C4-2B (cell line): ENCODE results near the gene DENND4C.
"Not testable (repeated sequence)": the region's sequence is repeated elsewhere in the genome, so short reads cannot be mapped to it uniquely, and the experiment has no call there.

ENCODE experiments used
- H3K27ac ChIP-seq: fragments of 450-650 bp; 2 replicates; pipeline ENCODE4 v1.5.1; 2017
- ZFX ChIP-seq: fragments of 450-650 bp; IDR thresholded peaks from 2 replicates; pipeline ENCODE4 v1.6.1; 2017
- TF ChIP-seq, protein P1 (sequence below): fragments of 450-650 bp; conservative IDR thresholded peaks from 2 replicates; pipeline ENCODE4 v1.5.1; 2017; ENCODE audit warnings: mild to moderate bottlenecking

DENND4C gene

DNA sequence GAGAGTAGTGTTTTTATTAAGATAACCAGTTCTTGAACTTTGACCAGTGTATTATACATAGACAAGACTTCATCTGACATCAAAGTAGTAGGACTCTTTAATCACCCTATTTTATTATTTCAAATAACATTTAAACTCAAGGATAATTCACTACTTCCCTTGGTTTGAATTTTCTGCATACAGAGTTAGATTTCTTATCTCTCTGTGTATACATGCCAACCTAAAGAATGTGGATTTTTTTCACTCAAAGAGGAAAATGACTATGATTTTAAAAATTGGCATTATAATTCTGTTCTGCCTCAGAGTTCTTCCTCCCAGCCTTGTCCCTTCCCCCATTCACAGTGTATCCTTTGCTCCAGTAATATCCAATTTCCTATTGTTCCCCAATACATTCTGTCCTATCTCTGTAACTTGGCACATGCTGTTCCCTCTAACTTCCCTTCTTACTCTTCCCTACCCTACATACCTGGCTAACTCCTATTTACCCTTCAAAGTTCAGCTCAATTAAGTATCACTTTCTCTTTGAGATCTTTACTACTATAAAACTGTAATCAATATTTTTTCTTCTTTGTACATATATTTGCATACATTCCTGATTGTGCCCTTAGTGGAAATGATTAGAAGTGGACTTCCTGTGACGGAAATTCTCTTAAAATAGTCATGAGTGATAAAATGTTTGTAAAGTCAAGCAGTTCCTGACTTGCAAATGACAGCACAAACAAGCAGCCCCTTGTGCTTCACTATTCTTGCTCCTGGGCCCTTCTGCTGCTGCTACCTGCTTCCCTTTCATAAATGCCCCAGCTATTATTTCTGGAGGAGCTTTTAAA is 38.1 kb upstream of the DENND4C start:
- TF ChIP-seq, protein P1, sequence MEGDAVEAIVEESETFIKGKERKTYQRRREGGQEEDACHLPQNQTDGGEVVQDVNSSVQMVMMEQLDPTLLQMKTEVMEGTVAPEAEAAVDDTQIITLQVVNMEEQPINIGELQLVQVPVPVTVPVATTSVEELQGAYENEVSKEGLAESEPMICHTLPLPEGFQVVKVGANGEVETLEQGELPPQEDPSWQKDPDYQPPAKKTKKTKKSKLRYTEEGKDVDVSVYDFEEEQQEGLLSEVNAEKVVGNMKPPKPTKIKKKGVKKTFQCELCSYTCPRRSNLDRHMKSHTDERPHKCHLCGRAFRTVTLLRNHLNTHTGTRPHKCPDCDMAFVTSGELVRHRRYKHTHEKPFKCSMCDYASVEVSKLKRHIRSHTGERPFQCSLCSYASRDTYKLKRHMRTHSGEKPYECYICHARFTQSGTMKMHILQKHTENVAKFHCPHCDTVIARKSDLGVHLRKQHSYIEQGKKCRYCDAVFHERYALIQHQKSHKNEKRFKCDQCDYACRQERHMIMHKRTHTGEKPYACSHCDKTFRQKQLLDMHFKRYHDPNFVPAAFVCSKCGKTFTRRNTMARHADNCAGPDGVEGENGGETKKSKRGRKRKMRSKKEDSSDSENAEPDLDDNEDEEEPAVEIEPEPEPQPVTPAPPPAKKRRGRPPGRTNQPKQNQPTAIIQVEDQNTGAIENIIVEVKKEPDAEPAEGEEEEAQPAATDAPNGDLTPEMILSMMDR, result no peak
- TF ChIP-seq ZFX, result no peak
- H3K27ac ChIP-seq, result no peak overlapping the region

DNA sequence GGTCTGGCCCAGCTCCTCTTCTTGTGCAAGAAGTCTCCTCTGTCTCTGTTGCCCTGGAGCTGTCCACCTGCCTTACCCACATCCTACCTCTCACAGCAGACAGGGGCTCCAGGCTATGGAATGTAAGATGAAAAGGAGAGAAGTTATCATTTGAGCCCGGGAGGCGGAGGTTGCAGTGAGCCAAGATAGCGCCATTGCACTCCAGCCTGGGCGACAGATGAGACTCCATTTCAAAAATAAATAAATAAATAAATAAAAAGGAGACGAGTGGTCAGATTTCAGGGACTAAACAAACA is 37.5 kb upstream of the DENND4C start:
- no peak overlapping the region for H3K27ac ChIP-seq
- no peak for TF ChIP-seq ZFX
- TF ChIP-seq, protein P1, result no peak

DNA sequence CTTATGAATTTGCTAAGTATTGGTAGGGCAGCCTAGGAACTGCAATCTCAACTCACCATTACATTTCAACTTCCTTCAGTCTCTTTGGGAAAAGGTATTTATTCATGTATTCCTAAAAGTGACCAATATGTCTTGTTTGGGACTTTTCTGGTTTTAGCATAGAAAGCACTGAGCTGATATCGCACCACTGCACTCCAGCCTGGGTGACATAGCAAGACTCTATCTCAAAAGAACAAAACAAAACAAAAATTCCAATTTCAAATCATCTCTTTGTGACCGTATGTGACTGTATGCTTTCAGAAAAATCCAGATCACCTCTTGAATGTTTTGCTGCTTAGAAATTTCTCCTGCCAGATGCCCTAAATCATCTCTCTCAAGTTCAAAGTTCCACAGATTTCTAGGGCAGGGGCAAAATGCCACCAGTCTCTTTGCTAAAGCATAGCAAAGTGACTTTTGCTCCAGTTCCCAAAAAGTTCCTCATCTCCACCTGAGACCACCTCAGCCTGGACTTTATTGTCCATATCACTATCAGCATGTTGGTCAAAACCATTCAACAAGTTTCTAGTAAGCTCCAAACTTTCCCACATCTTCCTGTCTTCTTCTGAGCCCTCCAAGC is 37.0 kb upstream of the DENND4C start:
- not testable (repeated sequence) for H3K27ac ChIP-seq

DNA sequence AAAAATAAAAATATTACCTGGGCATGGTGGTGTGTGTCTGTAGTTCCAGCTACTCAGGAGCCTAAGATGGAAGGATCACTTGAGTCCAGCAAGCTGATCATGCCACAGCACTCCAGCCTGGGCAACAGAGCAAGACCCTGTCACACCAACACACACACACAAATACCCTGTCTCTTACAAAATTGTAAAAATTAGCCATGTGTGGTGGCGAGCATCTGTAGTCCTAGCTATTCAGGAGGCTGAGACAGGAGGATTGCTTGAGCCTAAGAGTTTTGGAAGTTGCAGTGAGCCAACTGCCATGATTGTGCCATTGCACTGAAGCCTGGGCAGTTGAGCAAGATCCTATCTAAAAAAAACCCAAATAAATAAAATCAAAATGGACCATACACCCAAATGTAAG is 32.1 kb upstream of the DENND4C start:
- TF ChIP-seq ZFX, result no peak
- TF ChIP-seq, protein P1, result no peak
- H3K27ac ChIP-seq, result no peak overlapping the region

DNA sequence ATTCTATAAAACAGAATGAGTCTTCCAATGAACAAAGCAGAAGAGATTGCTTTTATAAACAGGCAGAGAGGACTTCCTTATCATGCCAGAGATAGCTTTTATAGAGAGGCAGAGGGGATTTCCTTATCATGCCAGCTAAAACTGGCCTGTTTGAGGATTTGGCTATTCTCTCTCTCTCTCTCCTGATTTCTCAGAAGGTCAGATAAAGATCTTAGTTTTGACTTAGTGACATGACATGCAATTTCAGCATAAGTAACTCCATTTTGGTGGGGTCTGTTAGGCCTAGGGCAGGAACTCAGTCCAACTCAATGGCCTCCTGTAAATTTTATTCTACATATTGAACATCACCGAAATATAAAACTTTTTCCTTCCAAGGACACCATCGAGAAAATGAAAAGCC is 31.5 kb upstream of the DENND4C start:
- H3K27ac ChIP-seq, result no peak overlapping the region
- TF ChIP-seq ZFX, result no peak
- TF ChIP-seq, protein P1, result no peak

DNA sequence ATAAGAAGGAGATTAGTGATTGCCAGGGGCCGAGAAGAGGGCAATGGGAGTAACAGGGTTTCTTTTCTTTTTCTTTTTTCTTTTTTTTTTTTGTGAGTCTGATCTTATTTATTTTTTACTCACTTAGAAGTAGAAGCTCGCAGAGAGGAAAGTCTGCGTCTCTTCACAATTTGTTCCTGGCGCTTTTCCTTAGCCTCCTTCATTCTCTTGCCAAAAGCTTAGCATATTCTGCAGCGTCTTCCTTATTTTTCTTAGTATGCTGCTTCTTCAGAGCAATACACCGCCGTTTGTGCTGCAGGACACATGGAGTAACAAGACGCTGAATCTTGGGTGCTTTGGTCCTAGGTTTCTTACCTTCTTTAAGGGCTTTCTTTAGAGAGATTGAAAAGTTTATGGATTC is 30.3 kb upstream of the DENND4C start:
- no peak overlapping the region for H3K27ac ChIP-seq
- TF ChIP-seq, protein P1, result no peak
- no peak for TF ChIP-seq ZFX

DNA sequence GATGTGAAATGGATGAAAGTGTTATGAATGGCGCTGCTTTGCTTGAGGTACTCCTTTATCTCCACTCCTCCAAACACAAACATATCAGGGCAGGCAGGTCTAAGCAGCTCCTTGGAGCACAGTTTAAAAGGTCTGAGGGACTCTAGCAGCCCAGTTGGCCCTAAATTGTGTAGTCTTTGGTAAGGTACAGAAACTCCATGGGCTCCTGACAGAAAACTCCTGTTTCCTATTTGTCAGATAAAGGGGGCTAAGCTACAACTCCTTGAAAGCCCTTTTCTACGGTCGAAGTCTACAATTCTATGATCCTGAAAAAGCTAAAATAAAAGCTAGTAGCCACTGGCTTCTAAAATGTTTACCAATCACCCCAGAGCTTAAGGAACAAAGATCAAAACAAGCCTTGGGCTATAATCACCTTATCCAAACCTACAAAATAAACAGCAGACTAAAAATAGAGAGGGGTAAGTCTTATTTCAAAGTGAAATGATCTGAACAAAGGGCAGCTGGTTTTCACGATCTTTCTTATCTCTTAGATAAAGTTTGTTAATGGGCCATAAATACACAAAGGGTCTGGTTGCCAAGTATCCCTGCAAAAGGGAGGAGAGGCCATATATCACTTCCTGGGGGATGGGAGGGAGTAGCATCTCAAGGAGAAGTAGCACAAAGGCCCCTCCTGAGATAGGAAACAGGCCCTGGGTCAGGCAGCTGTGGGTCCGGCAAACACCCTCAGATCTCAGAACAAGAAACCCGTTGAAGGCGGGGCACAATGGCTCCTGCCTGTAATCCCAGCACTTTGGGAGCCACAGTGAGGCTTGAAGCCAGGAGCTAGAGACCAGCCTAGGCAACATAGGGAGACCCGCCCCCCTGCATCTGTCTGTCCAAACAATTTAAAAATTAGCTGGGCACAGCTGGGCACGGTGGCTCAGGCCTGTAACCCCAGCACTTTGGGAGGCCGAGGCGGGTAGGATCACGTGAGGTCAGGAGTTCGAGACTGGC is 28.3 kb upstream of the DENND4C start:
- TF ChIP-seq, protein P1, result no peak
- no peak for TF ChIP-seq ZFX
- H3K27ac ChIP-seq, result peak overlapping the region; percentile 80
